GM23338 (cell line): Measurements from ENCODE around the gene MBNL1. TPM values are rescaled to one million over a fixed set of nuclear protein-coding genes. Genes with fewer than 3 reads are reported as not detected.

ENCODE experiments used
- ATAC-seq: fragments of 200-7000 bp; cut with Tn5 transposase; 3 replicates; pipeline ENCODE4 v1.9.1; 2020
- DNase-seq: peaks from one replicate; pipeline ENCODE4 v3.0.0-alpha.2; 2015; ENCODE audit warnings: low spot score
- H2AFZ ChIP-seq: fragments of 200-600 bp; sonication (generic); 2 replicates; pipeline ENCODE4 v1.8.0; 2016; ENCODE audit warnings: antibody characterized with exemption, mild to moderate bottlenecking, moderate library complexity
- H3F3A ChIP-seq: fragments of 200-600 bp; sonication (generic); replicated peaks from 2 replicates; pipeline ENCODE4 v1.8.0; 2017; ENCODE audit warnings: antibody characterized with exemption, mixed run types, low read depth
- H3K27ac ChIP-seq: fragments of 200-600 bp; sonication (generic); 2 replicates; pipeline ENCODE4 v1.6.1; 2016; ENCODE audit warnings: low read depth
- H3K27me3 ChIP-seq: fragments of 200-600 bp; sonication (generic); 2 replicates; pipeline ENCODE4 v1.8.0; 2016; ENCODE audit warnings: mild to moderate bottlenecking, mixed run types, moderate library complexity; ENCODE audit not compliant: insufficient read depth
- H3K36me3 ChIP-seq: fragments of 200-600 bp; sonication (generic); 2 replicates; pipeline ENCODE4 v1.8.0; 2016; ENCODE audit warnings: mild to moderate bottlenecking; ENCODE audit not compliant: insufficient read depth
- H3K4me1 ChIP-seq: fragments of 200-600 bp; sonication (generic); 2 replicates; pipeline ENCODE4 v1.8.0; 2016; ENCODE audit warnings: mild to moderate bottlenecking, moderate library complexity; ENCODE audit not compliant: insufficient read depth
- H3K4me2 ChIP-seq: fragments of 200-600 bp; sonication (generic); 2 replicates; pipeline ENCODE4 v1.7.1; 2017; ENCODE audit warnings: mixed run types
- H3K4me3 ChIP-seq: fragments of 200-600 bp; sonication (generic); 2 replicates; pipeline ENCODE4 v1.6.1; 2016; ENCODE audit warnings: mixed run types
- H3K79me2 ChIP-seq: fragments of 200-600 bp; sonication (generic); replicated peaks from 2 replicates; pipeline ENCODE4 v1.8.0; 2017; ENCODE audit warnings: mild to moderate bottlenecking; ENCODE audit not compliant: insufficient read depth
- H3K9me2 ChIP-seq: fragments of 200-600 bp; sonication (generic); 2 replicates; pipeline ENCODE4 v1.8.0; 2017; ENCODE audit not compliant: insufficient read depth
- H4K20me1 ChIP-seq: fragments of 200-600 bp; sonication (generic); replicated peaks from 2 replicates; pipeline ENCODE4 v1.8.0; 2017; ENCODE audit warnings: mild to moderate bottlenecking; ENCODE audit not compliant: insufficient read depth
- H3K27ac Mint-ChIP-seq: 2 replicates; pipeline ENCODE4 v1.8.0; 2020; ENCODE audit warnings: inconsistent platforms, mild to moderate bottlenecking, moderate library complexity, mixed read lengths
- H3K27me3 Mint-ChIP-seq: 3 replicates; pipeline ENCODE4 v1.8.0; 2022; ENCODE audit warnings: low read depth, mild to moderate bottlenecking, moderate library complexity, mixed read lengths, inconsistent platforms; ENCODE audit not compliant: insufficient read depth, poor library complexity
- H3K36me3 Mint-ChIP-seq: 3 replicates; pipeline ENCODE4 v1.8.0; 2021; ENCODE audit warnings: low read depth, mild to moderate bottlenecking, inconsistent platforms, moderate library complexity, mixed read lengths
- H3K4me1 Mint-ChIP-seq: 3 replicates; pipeline ENCODE4 v1.8.0; 2020; ENCODE audit warnings: mild to moderate bottlenecking, inconsistent platforms, mixed read lengths
- H3K4me3 Mint-ChIP-seq: 3 replicates; pipeline ENCODE4 v1.8.0; 2021; ENCODE audit warnings: moderate library complexity, mild to moderate bottlenecking, inconsistent platforms, mixed read lengths
- H3K9me3 Mint-ChIP-seq: 3 replicates; pipeline ENCODE4 v1.8.0; 2020; ENCODE audit warnings: moderate library complexity, mild to moderate bottlenecking, inconsistent platforms, mixed read lengths
- JUNB ChIP-seq: IDR thresholded peaks from one replicate; pipeline ENCODE4 v1.6.1; 2016; ENCODE audit warnings: antibody characterized with exemption; ENCODE audit not compliant: unreplicated experiment
- NANOG ChIP-seq: IDR thresholded peaks from 2 replicates; pipeline ENCODE4 v1.6.1; 2016; ENCODE audit warnings: antibody characterized with exemption, borderline replicate concordance
- ZNF114 ChIP-seq: fragments of 250-450 bp; sonication (Bioruptor Pico); IDR thresholded peaks from 2 replicates; pipeline ENCODE4 v1.5.0; 2020; ENCODE audit warnings: mild to moderate bottlenecking, moderate library complexity
- ZNF462 ChIP-seq: fragments of 250-450 bp; sonication (Bioruptor Pico); IDR thresholded peaks from 2 replicates; pipeline ENCODE4 v1.5.0; 2020; ENCODE audit warnings: mild to moderate bottlenecking, moderate library complexity
- polyA plus RNA-seq: library from polyadenylated mRNA; unstranded; fragments of >200 nt; fragmentation: Nextera tagmentation; extraction: Ambion mirVana; gene quantifications from 2 replicates; pipeline ENCODE4 v1.2.1, GENCODE V29; 2016
- total RNA-seq: library from RNA; depleted of rRNA; stranded (reverse); fragments of >200 nt; shearing (Covaris generic); gene quantifications from 2 replicates; pipeline ENCODE4 v1.2.3, GENCODE V29; 2014
- TF ChIP-seq, protein P1 (sequence below): IDR thresholded peaks from 2 replicates; pipeline ENCODE4 v1.6.1; 2016; ENCODE audit warnings: antibody characterized with exemption

MBNL1 gene
- total and polyA plus RNA-seq, 2 experiments from 2014 or later: 9.4 to 23.2 TPM

- no peak for TF ChIP-seq ZNF462 (CRISPR knock-in tag)
- TF ChIP-seq, protein P1, sequence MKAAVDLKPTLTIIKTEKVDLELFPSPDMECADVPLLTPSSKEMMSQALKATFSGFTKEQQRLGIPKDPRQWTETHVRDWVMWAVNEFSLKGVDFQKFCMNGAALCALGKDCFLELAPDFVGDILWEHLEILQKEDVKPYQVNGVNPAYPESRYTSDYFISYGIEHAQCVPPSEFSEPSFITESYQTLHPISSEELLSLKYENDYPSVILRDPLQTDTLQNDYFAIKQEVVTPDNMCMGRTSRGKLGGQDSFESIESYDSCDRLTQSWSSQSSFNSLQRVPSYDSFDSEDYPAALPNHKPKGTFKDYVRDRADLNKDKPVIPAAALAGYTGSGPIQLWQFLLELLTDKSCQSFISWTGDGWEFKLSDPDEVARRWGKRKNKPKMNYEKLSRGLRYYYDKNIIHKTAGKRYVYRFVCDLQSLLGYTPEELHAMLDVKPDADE: no peak
Measured at GRCh38 chr3:152404976-152405375, 136.2 kb downstream of the MBNL1 start (continued).

DNA sequence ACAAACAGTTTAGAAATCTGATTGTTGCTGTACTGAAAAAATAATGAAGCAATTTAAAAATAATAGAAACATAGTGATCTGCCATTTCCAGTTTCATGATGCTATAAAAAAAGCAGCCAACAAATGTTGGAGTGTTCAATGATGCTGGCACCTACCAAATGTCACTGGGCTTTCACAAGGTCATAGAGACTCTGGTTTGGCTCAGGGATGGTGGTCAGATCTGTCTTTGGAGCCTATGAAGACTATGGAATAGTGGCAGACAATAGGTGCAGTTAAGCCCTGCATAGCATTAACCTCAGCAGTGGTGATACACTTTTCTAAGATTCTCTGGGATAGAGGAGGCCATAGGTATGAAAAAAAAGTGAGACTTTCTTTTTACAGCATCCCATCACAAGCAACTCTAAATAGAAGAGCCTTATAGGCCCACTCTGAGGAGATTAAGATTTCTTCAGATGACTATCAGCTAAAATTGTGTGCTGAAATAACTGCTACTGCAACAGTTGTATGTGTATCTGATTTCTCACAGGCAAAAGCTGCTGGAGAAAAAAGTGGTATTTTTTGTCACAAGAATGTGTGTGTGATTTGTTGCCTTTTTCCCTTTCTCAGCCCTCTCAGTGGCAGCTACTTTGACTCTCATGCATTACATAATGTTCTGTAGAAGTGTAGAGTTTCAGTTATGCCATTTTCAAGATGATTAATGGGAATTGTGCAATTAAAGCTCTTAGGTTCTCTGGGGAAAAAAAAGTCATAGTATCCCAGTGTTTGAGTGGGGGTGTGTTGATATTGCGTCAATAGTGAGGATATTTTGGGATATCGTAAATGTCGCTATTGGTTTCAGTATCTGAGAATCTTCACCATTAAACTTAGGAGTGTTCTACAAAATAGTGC is 137.4 kb downstream of the MBNL1 start:
- Mint-ChIP-seq H3K27me3 (peaks cover 4% of the 10 kb centered on the region), H3K4me1 (peaks cover 31% of the 10 kb centered on the region), H3K4me3 (no peak overlapping the region), H3K9me3 (no peaks in the 10 kb centered on the region; the same call in 2 of the 3 replicates), H3K27ac (peak overlapping the region; percentile 2; the same call in 1 of the 2 replicates), H3K36me3 (no peaks in the 10 kb centered on the region)
- Histone ChIP-seq H3K4me3 (no peak overlapping the region), H3K4me1 (peaks cover 27% of the 10 kb centered on the region), H4K20me1 (no peaks in the 10 kb centered on the region), H3K27ac (no peak overlapping the region), H3F3A (no peaks in the 10 kb centered on the region), H3K36me3 (no peaks in the 10 kb centered on the region), H3K4me2 (no peak overlapping the region), H3K27me3 (no peaks in the 10 kb centered on the region), H2AFZ (no peak overlapping the region), H3K9me2 (no peaks in the 10 kb centered on the region), H3K79me2 (peaks cover 64% of the 10 kb centered on the region)
- ATAC-seq (peak; percentile 42; the same call in 2 of the 3 replicates), DNase-seq (no peak)
- TF ChIP-seq ZNF114 (CRISPR knock-in tag) (no peak), NANOG (no peak), JUNB (no peak)
